DOHH2 (cell line): ENCODE measurements around the gene NLGN1.

ENCODE experiments used
- H3F3A ChIP-seq: fragments of 200-600 bp; sonication (generic), shearing (Covaris generic); 2 replicates; pipeline ENCODE4 v1.6.0; 2016; ENCODE audit warnings: antibody characterized with exemption, mild to moderate bottlenecking; ENCODE audit not compliant: control insufficient read depth, insufficient read depth
- H3K27ac ChIP-seq: fragments of 200-600 bp; sonication (generic); 2 replicates; pipeline ENCODE4 v1.5.1; 2014; ENCODE audit warnings: low read depth, mild to moderate bottlenecking, low read length, moderate library complexity
- H3K27me3 ChIP-seq: fragments of 200-600 bp; sonication (generic); 2 replicates; pipeline ENCODE4 v1.6.1; 2014; ENCODE audit warnings: mild to moderate bottlenecking, low read length, mixed read lengths; ENCODE audit not compliant: control insufficient read depth
- H3K36me3 ChIP-seq: fragments of 200-600 bp; sonication (generic); 2 replicates; pipeline ENCODE4 v1.6.1; 2014; ENCODE audit warnings: mild to moderate bottlenecking, low read length, moderate library complexity, mixed read lengths; ENCODE audit not compliant: control insufficient read depth
- H3K4me1 ChIP-seq: fragments of 200-600 bp; sonication (generic); 2 replicates; pipeline ENCODE4 v1.6.1; 2014; ENCODE audit warnings: mild to moderate bottlenecking, low read length, mixed read lengths; ENCODE audit not compliant: control insufficient read depth
- H3K4me2 ChIP-seq: fragments of 200-600 bp; sonication (generic); 2 replicates; pipeline ENCODE4 v1.6.0; 2014; ENCODE audit warnings: mild to moderate bottlenecking, low read length, moderate library complexity
- H3K4me3 ChIP-seq: fragments of 200-600 bp; sonication (generic); 2 replicates; pipeline ENCODE4 v1.5.1; 2014; ENCODE audit warnings: mild to moderate bottlenecking, low read length, mixed read lengths
- H3K79me2 ChIP-seq: fragments of 200-600 bp; sonication (generic); 2 replicates; pipeline ENCODE4 v1.6.1; 2014; ENCODE audit warnings: mild to moderate bottlenecking, low read length, mixed read lengths; ENCODE audit not compliant: control insufficient read depth
- H3K9me2 ChIP-seq: fragments of 200-600 bp; sonication (generic); replicated peaks from 2 replicates; pipeline ENCODE4 v1.6.1; 2014; ENCODE audit warnings: mild to moderate bottlenecking, low read length, mixed read lengths; ENCODE audit not compliant: control insufficient read depth
- H3K9me3 ChIP-seq: fragments of 200-600 bp; sonication (generic); 2 replicates; pipeline ENCODE4 v1.6.1; 2014; ENCODE audit warnings: antibody characterized with exemption, low read length, mixed read lengths; ENCODE audit not compliant: control insufficient read depth, insufficient read depth
- H4K20me1 ChIP-seq: fragments of 200-600 bp; sonication (generic); 2 replicates; pipeline ENCODE4 v1.6.0; 2014; ENCODE audit warnings: low read depth, mild to moderate bottlenecking, antibody characterized with exemption, low read length, moderate library complexity; ENCODE audit not compliant: control insufficient read depth, insufficient read depth
- CTCF ChIP-seq: fragments of 200-600 bp; sonication (generic); IDR thresholded peaks from one replicate; pipeline ENCODE4 v1.5.1; 2014; ENCODE audit warnings: antibody characterized with exemption, mild to moderate bottlenecking, low read depth, low read length; ENCODE audit not compliant: poor library complexity, severe bottlenecking
- EZH2phosphoT487 ChIP-seq: fragments of 200-600 bp; sonication (generic); IDR thresholded peaks from 2 replicates; pipeline ENCODE4 v1.6.1; 2017; ENCODE audit warnings: borderline replicate concordance, mild to moderate bottlenecking, antibody characterized with exemption, low read length, moderate library complexity, mixed read lengths

NLGN1 gene

GRCh38 chr3:173685456-173685855, 287.9 kb downstream of the NLGN1 start:
- Histone ChIP-seq H3K4me1 (no peaks in the 10 kb centered on the region), H3K79me2 (no peaks in the 10 kb centered on the region), H3K9me2 (no peaks in the 10 kb centered on the region), H3F3A (no peaks in the 10 kb centered on the region), H3K27ac (no peak overlapping the region), H3K4me2 (no peak overlapping the region), H4K20me1 (no peaks in the 10 kb centered on the region), H3K9me3 (no peaks in the 10 kb centered on the region), H3K27me3 (no peaks in the 10 kb centered on the region), H3K4me3 (no peak overlapping the region), H3K36me3 (no peaks in the 10 kb centered on the region)
- TF ChIP-seq EZH2phosphoT487 (no peak), CTCF (no peak)

- H3K9me3 ChIP-seq: no peaks in the 10 kb centered on the region
- H3K27me3 ChIP-seq: no peaks in the 10 kb centered on the region
- no peaks in the 10 kb centered on the region for H3F3A ChIP-seq
- no peak overlapping the region for H3K4me3 ChIP-seq
- no peaks in the 10 kb centered on the region for H3K4me1 ChIP-seq
- no peaks in the 10 kb centered on the region for H4K20me1 ChIP-seq
- H3K9me2 ChIP-seq: no peaks in the 10 kb centered on the region
- TF ChIP-seq CTCF (no peak), EZH2phosphoT487 (no peak)
- no peaks in the 10 kb centered on the region for H3K79me2 ChIP-seq
- no peak overlapping the region for H3K4me2 ChIP-seq
- H3K36me3 ChIP-seq: no peaks in the 10 kb centered on the region
- H3K27ac ChIP-seq: no peak overlapping the region
Measured at GRCh38 chr3:173688216-173688842, 290.8 kb downstream of the NLGN1 start.

GRCh38 chr3:173690542-173691180, 293.1 kb downstream of the NLGN1 start:
- Histone ChIP-seq H3K9me2 (no peaks in the 10 kb centered on the region), H3K4me1 (no peaks in the 10 kb centered on the region), H3K36me3 (no peaks in the 10 kb centered on the region), H3K9me3 (no peaks in the 10 kb centered on the region), H3K27ac (no peak overlapping the region), H3F3A (no peaks in the 10 kb centered on the region), H3K27me3 (no peaks in the 10 kb centered on the region), H3K4me3 (no peak overlapping the region), H3K79me2 (no peaks in the 10 kb centered on the region), H4K20me1 (no peaks in the 10 kb centered on the region), H3K4me2 (no peak overlapping the region)
- no peak for TF ChIP-seq CTCF
